LNCaP clone FGC (cell line): ENCODE results near the gene CADPS.

Source experiments
- DNase-seq: peaks from one replicate; pipeline ENCODE4 v3.0.0-alpha.2; 2011; ENCODE audit warnings: low read depth
- H3K4me3 ChIP-seq: 2 replicates; pipeline ENCODE4 v1.5.1; 2011; ENCODE audit warnings: mild to moderate bottlenecking, low read depth, low read length, control low read depth
- TF ChIP-seq, protein P1 (sequence below): IDR thresholded peaks from 2 replicates; pipeline ENCODE4 v1.5.1; 2012; ENCODE audit warnings: mild to moderate bottlenecking; ENCODE audit not compliant: control insufficient read depth, insufficient read depth; ENCODE audit errors: extremely low read depth

CADPS gene

DNA sequence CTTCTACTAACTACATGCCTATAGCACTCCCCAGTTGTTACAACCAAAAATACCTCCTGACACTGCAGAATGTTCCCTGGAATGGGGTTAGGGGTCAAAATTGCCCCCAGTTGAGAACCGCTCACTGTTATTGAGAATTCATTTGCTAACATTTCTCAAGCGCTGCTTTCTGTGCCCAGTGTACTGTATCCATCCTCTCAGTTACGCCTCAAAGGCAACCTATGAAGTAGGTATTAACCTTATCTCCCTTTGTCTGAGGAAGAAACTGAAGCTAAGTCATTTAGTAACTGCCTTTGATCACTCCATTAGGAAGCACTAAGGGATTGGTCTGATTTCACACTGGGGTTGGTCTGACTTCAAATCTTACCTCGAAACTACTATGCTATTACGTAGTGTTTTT is 70.1 kb downstream of the CADPS start:
- H3K4me3 ChIP-seq, result no peak overlapping the region
- TF ChIP-seq, protein P1, sequence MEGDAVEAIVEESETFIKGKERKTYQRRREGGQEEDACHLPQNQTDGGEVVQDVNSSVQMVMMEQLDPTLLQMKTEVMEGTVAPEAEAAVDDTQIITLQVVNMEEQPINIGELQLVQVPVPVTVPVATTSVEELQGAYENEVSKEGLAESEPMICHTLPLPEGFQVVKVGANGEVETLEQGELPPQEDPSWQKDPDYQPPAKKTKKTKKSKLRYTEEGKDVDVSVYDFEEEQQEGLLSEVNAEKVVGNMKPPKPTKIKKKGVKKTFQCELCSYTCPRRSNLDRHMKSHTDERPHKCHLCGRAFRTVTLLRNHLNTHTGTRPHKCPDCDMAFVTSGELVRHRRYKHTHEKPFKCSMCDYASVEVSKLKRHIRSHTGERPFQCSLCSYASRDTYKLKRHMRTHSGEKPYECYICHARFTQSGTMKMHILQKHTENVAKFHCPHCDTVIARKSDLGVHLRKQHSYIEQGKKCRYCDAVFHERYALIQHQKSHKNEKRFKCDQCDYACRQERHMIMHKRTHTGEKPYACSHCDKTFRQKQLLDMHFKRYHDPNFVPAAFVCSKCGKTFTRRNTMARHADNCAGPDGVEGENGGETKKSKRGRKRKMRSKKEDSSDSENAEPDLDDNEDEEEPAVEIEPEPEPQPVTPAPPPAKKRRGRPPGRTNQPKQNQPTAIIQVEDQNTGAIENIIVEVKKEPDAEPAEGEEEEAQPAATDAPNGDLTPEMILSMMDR, result no peak
- DNase-seq, result no peak

DNA sequence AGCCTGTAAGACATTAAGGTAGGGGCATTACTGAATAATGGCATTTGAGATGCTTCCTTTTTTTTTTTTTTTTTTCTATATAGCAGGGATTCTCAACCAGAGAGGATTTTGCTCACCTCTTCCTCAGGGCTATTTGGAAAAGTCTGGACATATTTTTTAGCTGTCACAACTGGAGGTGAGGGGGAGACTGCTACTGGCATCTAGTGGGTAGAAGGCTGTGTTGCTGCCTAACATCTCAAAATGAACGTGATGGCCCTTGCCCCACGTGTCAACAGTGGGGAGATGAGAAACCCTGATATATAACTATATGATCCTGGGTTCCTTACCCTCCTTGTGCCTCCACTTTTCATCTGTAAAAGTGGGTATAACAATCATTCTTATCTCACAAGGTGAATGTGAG is 71.9 kb downstream of the CADPS start:
- no peak for DNase-seq
- no peak overlapping the region for H3K4me3 ChIP-seq
- TF ChIP-seq, protein P1, result no peak

DNA sequence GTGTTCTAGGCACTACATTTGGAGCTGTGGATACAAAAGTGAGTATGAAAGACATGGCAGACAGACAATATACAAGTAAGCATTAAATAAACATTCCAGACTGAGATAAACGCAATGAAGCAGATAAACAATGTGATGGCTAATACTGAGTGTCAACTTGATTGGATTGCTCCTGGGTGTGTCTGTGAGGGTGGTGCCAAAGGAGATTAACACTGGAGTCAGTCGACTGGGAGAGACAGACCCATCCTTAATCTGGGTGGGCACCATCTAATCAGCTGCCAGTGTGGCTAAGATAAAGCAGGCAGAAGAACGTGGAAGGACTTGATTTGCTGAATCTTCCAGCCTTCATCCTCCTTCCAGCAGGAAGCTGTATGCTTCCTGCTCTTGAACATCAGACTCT is 77.2 kb downstream of the CADPS start:
- H3K4me3 ChIP-seq, result no peak overlapping the region
- no peak for DNase-seq
- TF ChIP-seq, protein P1, result no peak

DNA sequence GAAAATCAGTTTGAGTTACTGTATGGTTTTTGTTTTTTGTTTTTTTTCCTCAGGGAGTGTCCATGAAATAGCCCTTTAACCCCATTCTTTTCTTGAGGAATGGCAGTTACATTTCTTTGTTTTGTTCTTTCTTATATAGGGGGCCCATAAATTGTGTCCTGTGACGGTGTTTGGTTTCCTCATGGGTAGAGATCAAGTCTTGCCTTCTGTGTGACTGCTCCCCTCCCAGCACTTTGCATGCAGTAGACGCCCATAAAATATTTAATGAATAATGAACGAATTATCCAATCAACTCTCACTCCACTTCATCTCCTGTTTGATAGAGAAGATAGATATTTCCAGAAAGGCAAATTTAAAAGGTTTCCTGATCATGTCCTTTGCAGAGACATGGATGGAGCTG is 78.1 kb downstream of the CADPS start:
- TF ChIP-seq, protein P1, result no peak
- H3K4me3 ChIP-seq, result no peak overlapping the region
- DNase-seq, result no peak

DNA sequence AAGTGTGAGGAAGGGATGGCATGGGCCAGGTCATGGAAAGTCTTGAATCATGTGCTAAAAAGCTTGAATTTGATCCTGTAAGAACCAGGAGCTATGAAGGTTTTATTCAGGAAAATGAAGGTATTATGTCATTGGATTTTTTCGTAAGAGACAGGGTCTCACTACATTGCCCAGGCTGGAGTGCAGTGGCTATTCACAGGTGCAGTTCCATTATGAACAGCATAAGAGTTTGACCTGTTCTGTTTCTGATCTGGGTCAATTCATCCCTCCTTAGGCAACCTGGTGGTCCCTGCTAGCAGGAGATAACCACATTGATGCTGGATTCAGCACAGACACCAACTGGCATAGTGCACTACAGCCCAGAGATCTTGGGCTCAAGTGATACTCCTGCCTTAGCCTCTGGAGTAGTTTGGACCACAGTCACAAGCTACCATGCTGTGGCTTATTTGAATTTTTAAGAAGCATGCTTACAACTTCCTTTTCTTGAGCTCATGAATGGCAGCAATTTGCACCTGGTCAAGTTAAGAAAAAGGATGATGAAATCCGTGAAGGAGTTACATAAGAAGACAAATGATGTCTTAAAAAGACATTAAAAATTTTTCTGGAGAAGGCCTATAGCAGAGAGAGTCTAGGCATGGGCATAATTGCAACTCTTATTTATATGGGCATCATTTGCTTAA is 79.1 kb downstream of the CADPS start:
- TF ChIP-seq, protein P1, result no peak
- DNase-seq, result no peak
- H3K4me3 ChIP-seq, result no peak overlapping the region

DNA sequence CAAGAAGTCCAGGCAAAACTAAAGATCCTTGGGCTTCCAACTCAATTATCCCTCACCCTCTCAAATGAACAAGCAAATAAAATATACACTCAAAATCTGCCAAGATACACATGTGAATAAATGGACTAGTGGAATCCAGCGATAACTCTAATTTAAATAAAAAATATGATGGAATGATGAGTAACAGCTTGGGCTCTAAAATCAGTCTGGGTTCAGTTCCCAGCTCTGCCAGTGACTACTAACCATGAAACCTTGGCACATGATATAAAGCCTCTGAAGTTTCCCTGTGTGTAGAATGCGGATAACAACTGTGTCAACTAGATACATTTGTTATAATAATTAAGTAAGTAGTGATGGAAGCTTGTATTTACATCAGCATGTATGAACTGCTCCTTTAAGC is 81.3 kb downstream of the CADPS start:
- DNase-seq, result no peak
- no peak overlapping the region for H3K4me3 ChIP-seq
- TF ChIP-seq, protein P1, result no peak

DNA sequence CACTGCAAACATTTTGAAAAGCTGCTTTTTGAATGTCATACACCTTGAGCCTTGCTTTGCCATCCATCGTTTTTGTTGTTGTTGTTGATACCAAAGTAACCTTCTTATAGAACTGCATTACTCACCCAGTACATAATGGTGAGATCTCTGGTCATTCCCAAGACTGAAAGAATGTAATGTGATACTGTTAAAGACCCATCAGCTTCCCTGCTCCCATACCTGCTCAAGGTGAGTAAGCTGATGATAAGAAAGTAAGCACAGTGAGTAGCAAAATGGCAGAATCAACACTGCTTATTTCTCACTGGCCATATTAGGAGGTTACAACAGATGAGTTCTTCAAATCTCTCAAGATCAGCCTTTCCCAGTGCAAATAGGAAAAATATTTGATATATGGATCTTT is 89.8 kb downstream of the CADPS start:
- no peak overlapping the region for H3K4me3 ChIP-seq
- TF ChIP-seq, protein P1, result no peak
- DNase-seq, result no peak
